Measurements from ENCODE around the gene PTGDS. TPM values are rescaled to one million over a fixed set of nuclear protein-coding genes. Genes with fewer than 3 reads are reported as not detected.

PTGDS gene
- total and polyA plus RNA-seq, 9 of the 15 experiments (the other 6 are each of a cell fraction or from before 2014, with no cell fraction given) = 0.46 to 7.1 (median 2.0) TPM

DNA sequence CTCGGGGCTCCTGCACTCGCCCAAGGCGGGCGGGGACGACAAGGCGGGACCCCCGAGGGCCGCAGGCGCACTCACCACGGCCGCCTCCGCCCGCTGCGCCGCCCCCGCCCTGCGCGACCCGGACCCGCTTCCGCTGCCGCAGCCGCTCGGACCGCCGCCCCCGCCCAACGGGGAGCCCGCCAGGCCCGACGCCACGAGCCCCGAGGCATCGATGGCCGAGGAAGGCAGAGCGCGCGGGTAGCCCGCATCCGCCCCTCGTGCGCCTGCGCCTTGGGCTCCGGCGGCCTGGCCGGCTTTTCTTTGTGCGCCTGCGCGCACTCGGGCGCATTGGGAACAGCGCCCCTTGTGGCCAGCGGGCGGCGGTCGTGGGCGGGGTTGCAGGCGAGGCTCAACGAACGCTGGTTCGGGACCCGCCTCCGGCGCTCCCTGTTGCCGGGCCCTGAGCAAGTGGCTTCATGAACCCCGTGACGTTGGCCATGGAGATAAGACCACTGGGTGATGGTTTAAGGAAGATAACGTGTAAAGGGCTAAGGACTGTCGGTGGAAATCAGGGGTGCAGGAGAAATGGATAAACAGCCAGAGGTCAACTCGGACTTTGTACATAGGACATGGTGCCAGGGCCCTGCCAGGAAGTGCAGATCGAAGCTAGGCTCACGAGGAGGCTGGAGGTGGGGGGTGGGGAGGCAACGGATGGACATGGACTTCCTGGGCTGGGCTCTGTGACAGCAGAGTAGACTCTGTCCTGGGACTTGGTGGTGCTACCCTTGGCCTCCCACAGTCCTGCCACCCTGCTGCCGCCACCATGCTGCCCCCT, 32.6 kb upstream of the PTGDS start, which contains the start of the genes C8G and FBXW5 (continued):
- TF ChIP-seq, protein P1, sequence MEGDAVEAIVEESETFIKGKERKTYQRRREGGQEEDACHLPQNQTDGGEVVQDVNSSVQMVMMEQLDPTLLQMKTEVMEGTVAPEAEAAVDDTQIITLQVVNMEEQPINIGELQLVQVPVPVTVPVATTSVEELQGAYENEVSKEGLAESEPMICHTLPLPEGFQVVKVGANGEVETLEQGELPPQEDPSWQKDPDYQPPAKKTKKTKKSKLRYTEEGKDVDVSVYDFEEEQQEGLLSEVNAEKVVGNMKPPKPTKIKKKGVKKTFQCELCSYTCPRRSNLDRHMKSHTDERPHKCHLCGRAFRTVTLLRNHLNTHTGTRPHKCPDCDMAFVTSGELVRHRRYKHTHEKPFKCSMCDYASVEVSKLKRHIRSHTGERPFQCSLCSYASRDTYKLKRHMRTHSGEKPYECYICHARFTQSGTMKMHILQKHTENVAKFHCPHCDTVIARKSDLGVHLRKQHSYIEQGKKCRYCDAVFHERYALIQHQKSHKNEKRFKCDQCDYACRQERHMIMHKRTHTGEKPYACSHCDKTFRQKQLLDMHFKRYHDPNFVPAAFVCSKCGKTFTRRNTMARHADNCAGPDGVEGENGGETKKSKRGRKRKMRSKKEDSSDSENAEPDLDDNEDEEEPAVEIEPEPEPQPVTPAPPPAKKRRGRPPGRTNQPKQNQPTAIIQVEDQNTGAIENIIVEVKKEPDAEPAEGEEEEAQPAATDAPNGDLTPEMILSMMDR (IDR thresholded peaks at IDR 0.05 in 2 of 3, conservative IDR thresholded peaks at IDR 0.05 in 1 of 3; ENCODE audit: insufficient read depth in 2 of 3, low read depth in 1 of 3, low read length in 3 of 3) = peak; percentile 93 to 98 (median 94)
- no peak for TF ChIP-seq BRD9 (IDR thresholded peaks at IDR 0.05; ENCODE audit: low read depth, partially characterized antibody)
- TF ChIP-seq HMG20A (CRISPR knock-in tag; conservative IDR thresholded peaks at IDR 0.05) = 0 out of 2 replicates have a peak, but pooled peaks have one; percentile 11
- TF ChIP-seq TAF7 (tag; IDR thresholded peaks at IDR 0.05) = no peak
- TF ChIP-seq RB1 (IDR thresholded peaks at IDR 0.05; ENCODE audit: low read depth) = peak; percentile 95
- 0 out of 2 replicates have a peak, but pooled peaks have one; percentile 36 for TF ChIP-seq ZNF75A (CRISPR knock-in tag; IDR thresholded peaks at IDR 0.05)
- TF ChIP-seq NR2C2 (CRISPR knock-in tag; IDR thresholded peaks at IDR 0.05) = no peak
- TF ChIP-seq NR2C2 (tag; IDR thresholded peaks at IDR 0.05) = peak; percentile 92
- TF ChIP-seq NFE2 (IDR thresholded peaks at IDR 0.05; ENCODE audit: low read depth) = no peak
- no peak for TF ChIP-seq ZSCAN32 (CRISPR knock-in tag; IDR thresholded peaks at IDR 0.05)
- TF ChIP-seq, protein P2, sequence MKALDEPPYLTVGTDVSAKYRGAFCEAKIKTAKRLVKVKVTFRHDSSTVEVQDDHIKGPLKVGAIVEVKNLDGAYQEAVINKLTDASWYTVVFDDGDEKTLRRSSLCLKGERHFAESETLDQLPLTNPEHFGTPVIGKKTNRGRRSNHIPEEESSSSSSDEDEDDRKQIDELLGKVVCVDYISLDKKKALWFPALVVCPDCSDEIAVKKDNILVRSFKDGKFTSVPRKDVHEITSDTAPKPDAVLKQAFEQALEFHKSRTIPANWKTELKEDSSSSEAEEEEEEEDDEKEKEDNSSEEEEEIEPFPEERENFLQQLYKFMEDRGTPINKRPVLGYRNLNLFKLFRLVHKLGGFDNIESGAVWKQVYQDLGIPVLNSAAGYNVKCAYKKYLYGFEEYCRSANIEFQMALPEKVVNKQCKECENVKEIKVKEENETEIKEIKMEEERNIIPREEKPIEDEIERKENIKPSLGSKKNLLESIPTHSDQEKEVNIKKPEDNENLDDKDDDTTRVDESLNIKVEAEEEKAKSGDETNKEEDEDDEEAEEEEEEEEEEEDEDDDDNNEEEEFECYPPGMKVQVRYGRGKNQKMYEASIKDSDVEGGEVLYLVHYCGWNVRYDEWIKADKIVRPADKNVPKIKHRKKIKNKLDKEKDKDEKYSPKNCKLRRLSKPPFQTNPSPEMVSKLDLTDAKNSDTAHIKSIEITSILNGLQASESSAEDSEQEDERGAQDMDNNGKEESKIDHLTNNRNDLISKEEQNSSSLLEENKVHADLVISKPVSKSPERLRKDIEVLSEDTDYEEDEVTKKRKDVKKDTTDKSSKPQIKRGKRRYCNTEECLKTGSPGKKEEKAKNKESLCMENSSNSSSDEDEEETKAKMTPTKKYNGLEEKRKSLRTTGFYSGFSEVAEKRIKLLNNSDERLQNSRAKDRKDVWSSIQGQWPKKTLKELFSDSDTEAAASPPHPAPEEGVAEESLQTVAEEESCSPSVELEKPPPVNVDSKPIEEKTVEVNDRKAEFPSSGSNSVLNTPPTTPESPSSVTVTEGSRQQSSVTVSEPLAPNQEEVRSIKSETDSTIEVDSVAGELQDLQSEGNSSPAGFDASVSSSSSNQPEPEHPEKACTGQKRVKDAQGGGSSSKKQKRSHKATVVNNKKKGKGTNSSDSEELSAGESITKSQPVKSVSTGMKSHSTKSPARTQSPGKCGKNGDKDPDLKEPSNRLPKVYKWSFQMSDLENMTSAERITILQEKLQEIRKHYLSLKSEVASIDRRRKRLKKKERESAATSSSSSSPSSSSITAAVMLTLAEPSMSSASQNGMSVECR (CRISPR knock-in tag; IDR thresholded peaks at IDR 0.05) = peak; percentile 62; the same call in 1 of the 2 replicates
- TF ChIP-seq TOE1 (IDR thresholded peaks at IDR 0.05; ENCODE audit: borderline replicate concordance) = peak; percentile 85
- TF ChIP-seq TOE1 (CRISPR knock-in tag; IDR thresholded peaks at IDR 0.05; ENCODE audit: borderline replicate concordance, low read depth) = no peak
- no peak for TF ChIP-seq ZBTB1 (CRISPR knock-in tag; IDR thresholded peaks at IDR 0.05; ENCODE audit: borderline replicate concordance, low read depth)
- TF ChIP-seq ZNF668 (CRISPR knock-in tag; IDR thresholded peaks at IDR 0.05) = no peak
- TF ChIP-seq, protein P3, sequence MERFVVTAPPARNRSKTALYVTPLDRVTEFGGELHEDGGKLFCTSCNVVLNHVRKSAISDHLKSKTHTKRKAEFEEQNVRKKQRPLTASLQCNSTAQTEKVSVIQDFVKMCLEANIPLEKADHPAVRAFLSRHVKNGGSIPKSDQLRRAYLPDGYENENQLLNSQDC (CRISPR knock-in tag; IDR thresholded peaks at IDR 0.05) = no peak
- TF ChIP-seq ZNF57 (CRISPR knock-in tag; IDR thresholded peaks at IDR 0.05) = no peak
- no peak for TF ChIP-seq SRSF1 (IDR thresholded peaks at IDR 0.05; ENCODE audit: low read depth, low read length)
- TF ChIP-seq ZNF551 (CRISPR knock-in tag; IDR thresholded peaks at IDR 0.05) = no peak
- TF ChIP-seq IRF2 (CRISPR knock-in tag; IDR thresholded peaks at IDR 0.05) = no peak
- TF ChIP-seq CREBBP (IDR thresholded peaks at IDR 0.05; ENCODE audit: low read depth, low read length) = no peak
- TF ChIP-seq KDM5B (IDR thresholded peaks at IDR 0.05; ENCODE audit: insufficient replicate concordance, low read depth, low read length) = no peak
- no peak for TF ChIP-seq RNF2 (IDR thresholded peaks at IDR 0.05)
